ENCODE results near the gene PIWIL1. TPM values are rescaled to one million over a fixed set of nuclear protein-coding genes. Genes with fewer than 3 reads are reported as not detected.

PIWIL1 gene
- total RNA-seq, 1 experiment from 2014 or later: not detected

- H3K9me3 ChIP-seq (ENCODE audit: control insufficient read depth, low read depth, low read length): no peaks in the 10 kb centered on the region
- H3K27me3 Mint-ChIP-seq (ENCODE audit: low read depth): peaks cover 8% of the 10 kb centered on the region
- WGBS (ENCODE audit: extremely low coverage, insufficient read length, low lambda C conversion rate): no CpG with 5 or more reads among the region's 4 CpGs
These were observed 47.5 kb downstream of the PIWIL1 start for GRCh38 chr12:130385193-130385592.

More at GRCh38 chr12:130385193-130385592, 47.5 kb downstream of the PIWIL1 start:
- Histone ChIP-seq H3K18ac (ENCODE audit: insufficient read length, low read depth, low read length) (no peak overlapping the region), H4K20me1 (ENCODE audit: control insufficient read depth, insufficient read depth, insufficient read length) (no peaks in the 10 kb centered on the region), H3K27me3 (ENCODE audit: insufficient read depth, low read length) (no peaks in the 10 kb centered on the region), H3K4me1 (ENCODE audit: insufficient read depth, low read length) (no peaks in the 10 kb centered on the region), H3K23me2 (ENCODE audit: insufficient read length, low read depth, low read length, poor library complexity, severe bottlenecking) (no peaks in the 10 kb centered on the region), H2BK12ac (ENCODE audit: insufficient read length, low read depth, low read length) (no peak overlapping the region), H3T11ph (ENCODE audit: low read length) (no peak overlapping the region), H3K23ac (ENCODE audit: insufficient read length, low read depth, low read length) (no peak overlapping the region), H4K5ac (ENCODE audit: insufficient read length, low read depth, low read length) (no peak overlapping the region), H3K79me1 (ENCODE audit: insufficient read depth, low read depth, low read length, poor library complexity, severe bottlenecking) (no peaks in the 10 kb centered on the region), H3K4ac (ENCODE audit: low read depth, low read length) (no peak overlapping the region), H3K79me2 (ENCODE audit: insufficient read depth, low read length) (no peaks in the 10 kb centered on the region), H3K56ac (ENCODE audit: insufficient read length, low read depth, low read length) (no peak overlapping the region), H2AFZ (ENCODE audit: low read length) (no peak overlapping the region), H2BK20ac (ENCODE audit: low read depth, low read length, poor library complexity, severe bottlenecking) (no peak overlapping the region), H3K14ac (ENCODE audit: insufficient read depth, low read length) (no peak overlapping the region), H4K91ac (ENCODE audit: insufficient read length, low read depth, low read length) (no peak overlapping the region), H4K8ac (replicated peaks; ENCODE audit: insufficient read length, low read depth, low read length) (no peak overlapping the region), H2BK5ac (ENCODE audit: insufficient read length, low read length) (no peak overlapping the region), H2BK15ac (ENCODE audit: low read depth, low read length) (no peak overlapping the region), H2BK120ac (ENCODE audit: low read depth, low read length, poor library complexity, severe bottlenecking) (no peak overlapping the region), H3K27ac (ENCODE audit: insufficient read length, low read depth, low read length) (no peak overlapping the region), H3K9ac (ENCODE audit: extremely low read depth, insufficient read length, low read length) (no peak overlapping the region), H3K4me2 (ENCODE audit: insufficient read depth, insufficient read length, low read length) (no peak overlapping the region), H2AK5ac (ENCODE audit: insufficient read length, low read length) (no peak overlapping the region)
- Mint-ChIP-seq H3K27ac (no peak overlapping the region), H3K4me1 (no peaks in the 10 kb centered on the region), H3K9me3 (peaks cover 0 to 2% of the 10 kb centered on the region in 2 experiments; a peak in 3 of 5 replicates), H3K36me3 (ENCODE audit: insufficient read depth in 1 of 3, low read depth in 3 of 3) (no peaks in the 10 kb centered on the region), H3K4me3 (no peak overlapping the region)
- DNase-seq: no peak
- TF ChIP-seq CTCF (conservative IDR thresholded peaks at IDR 0.05): no peak
